Measurements from ENCODE around the gene ITM2C.

ITM2C gene

DNA sequence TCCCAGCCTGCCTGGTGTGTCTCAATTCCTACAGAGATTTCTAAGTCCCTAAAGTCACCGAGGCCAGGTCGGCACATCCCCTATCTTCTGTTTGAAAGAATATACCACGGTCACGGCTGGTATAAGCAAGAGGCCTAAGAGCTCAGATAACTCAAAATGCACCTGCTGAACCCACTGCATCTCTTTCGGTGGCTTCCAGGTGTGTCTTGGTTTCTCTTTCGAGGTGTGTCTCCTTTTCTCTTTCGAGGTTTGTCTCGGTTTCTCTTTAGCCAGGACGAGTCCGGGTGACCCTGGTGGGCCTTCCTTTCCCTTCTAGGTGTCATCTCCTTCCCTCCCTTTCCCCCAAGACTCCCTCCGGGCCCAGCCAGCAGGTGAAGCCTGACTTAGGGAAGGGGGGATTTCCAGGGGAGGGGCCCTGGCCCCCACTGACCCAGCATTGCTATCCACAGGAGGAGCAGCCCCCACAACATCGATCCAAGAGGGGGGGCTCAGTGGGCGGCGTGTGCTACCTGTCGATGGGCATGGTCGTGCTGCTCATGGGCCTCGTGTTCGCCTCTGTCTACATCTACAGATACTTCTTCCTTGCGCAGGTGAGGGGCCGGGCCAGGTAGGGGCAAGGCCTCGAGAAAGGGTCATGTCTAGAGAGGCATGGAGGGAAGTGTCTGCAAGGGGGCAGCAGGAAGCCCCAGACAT lies 8.4 kb downstream of the ITM2C start:
- H3K9ac ChIP-seq (ENCODE audit: low read length) = no peak overlapping the region
- H3K79me2 ChIP-seq (ENCODE audit: insufficient read depth, low read length) = no peaks in the 10 kb centered on the region
- H3K9me2 ChIP-seq (replicated peaks; ENCODE audit: insufficient read depth, low read length) = no peaks in the 10 kb centered on the region
- H3K27ac ChIP-seq (ENCODE audit: low read depth, low read length) = no peak overlapping the region
- no peaks in the 10 kb centered on the region for H4K20me1 ChIP-seq (ENCODE audit: low read depth, low read length)
- H3K36me3 ChIP-seq (ENCODE audit: low read length) = no peaks in the 10 kb centered on the region
- TF ChIP-seq, protein P1, sequence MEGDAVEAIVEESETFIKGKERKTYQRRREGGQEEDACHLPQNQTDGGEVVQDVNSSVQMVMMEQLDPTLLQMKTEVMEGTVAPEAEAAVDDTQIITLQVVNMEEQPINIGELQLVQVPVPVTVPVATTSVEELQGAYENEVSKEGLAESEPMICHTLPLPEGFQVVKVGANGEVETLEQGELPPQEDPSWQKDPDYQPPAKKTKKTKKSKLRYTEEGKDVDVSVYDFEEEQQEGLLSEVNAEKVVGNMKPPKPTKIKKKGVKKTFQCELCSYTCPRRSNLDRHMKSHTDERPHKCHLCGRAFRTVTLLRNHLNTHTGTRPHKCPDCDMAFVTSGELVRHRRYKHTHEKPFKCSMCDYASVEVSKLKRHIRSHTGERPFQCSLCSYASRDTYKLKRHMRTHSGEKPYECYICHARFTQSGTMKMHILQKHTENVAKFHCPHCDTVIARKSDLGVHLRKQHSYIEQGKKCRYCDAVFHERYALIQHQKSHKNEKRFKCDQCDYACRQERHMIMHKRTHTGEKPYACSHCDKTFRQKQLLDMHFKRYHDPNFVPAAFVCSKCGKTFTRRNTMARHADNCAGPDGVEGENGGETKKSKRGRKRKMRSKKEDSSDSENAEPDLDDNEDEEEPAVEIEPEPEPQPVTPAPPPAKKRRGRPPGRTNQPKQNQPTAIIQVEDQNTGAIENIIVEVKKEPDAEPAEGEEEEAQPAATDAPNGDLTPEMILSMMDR (IDR thresholded peaks at IDR 0.05; ENCODE audit: insufficient read depth, low read length, poor library complexity, severe bottlenecking) = no peak
- TF ChIP-seq EZH2phosphoT487 (conservative IDR thresholded peaks at IDR 0.05; ENCODE audit: low read length) = no peak
- H3K9me3 ChIP-seq (ENCODE audit: insufficient read depth, low read length) = no peaks in the 10 kb centered on the region
- no peaks in the 10 kb centered on the region for H3K27me3 ChIP-seq (ENCODE audit: low read length)
- no peaks in the 10 kb centered on the region for H3F3A ChIP-seq (ENCODE audit: insufficient read depth)
- H3K4me3 ChIP-seq (ENCODE audit: insufficient read depth, low read length, poor library complexity, severe bottlenecking) = no peak overlapping the region
- no peak overlapping the region for H3K4me2 ChIP-seq (ENCODE audit: low read depth, low read length, poor library complexity, severe bottlenecking)
- no peak overlapping the region for H2AFZ ChIP-seq (ENCODE audit: low read depth, low read length, severe bottlenecking)

DNA sequence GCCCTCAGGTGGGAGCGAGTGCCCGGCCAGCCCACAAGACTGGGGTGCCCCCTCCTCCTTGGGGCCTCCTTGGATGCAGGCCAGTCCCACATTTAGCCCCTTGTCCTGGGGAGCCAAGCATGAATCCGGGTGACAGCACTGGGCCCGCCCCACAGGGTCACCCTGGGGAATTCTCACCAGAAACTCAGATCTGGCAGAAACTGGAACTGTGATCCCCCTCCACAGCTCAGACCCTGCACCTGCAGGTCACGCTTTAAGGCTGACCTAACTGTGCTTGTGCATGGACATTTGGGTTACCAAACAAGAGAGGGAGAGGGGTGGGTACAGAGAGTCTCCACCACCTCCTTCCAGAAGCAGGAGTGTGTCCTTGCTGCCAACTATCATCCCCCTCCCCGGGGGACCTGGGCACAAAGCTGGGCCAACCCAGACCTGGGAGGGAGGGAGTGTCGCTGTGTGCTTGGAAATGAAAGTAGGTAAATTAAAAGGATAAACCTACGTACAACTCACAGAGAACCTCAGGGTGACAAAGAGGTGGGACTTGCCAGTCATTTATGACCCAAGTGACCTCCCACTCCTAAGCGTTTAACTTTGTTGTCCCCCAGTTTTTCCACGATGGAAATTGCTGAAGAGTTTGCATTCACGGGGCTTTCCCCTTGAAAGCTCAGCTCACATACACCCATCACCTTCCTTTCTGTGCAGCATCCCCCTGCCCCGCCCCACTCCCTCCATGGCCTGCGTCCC lies 9.1 kb downstream of the ITM2C start:
- Histone ChIP-seq H3K27me3 (ENCODE audit: low read length) (no peaks in the 10 kb centered on the region), H3K9me2 (replicated peaks; ENCODE audit: insufficient read depth, low read length) (no peaks in the 10 kb centered on the region), H2AFZ (ENCODE audit: low read depth, low read length, severe bottlenecking) (no peak overlapping the region), H3K79me2 (ENCODE audit: insufficient read depth, low read length) (no peaks in the 10 kb centered on the region), H3F3A (ENCODE audit: insufficient read depth) (no peaks in the 10 kb centered on the region), H3K9ac (ENCODE audit: low read length) (no peak overlapping the region), H3K36me3 (ENCODE audit: low read length) (no peaks in the 10 kb centered on the region), H3K9me3 (ENCODE audit: insufficient read depth, low read length) (no peaks in the 10 kb centered on the region), H3K4me2 (ENCODE audit: low read depth, low read length, poor library complexity, severe bottlenecking) (no peak overlapping the region), H4K20me1 (ENCODE audit: low read depth, low read length) (no peaks in the 10 kb centered on the region), H3K27ac (ENCODE audit: low read depth, low read length) (no peak overlapping the region), H3K4me3 (ENCODE audit: insufficient read depth, low read length, poor library complexity, severe bottlenecking) (no peak overlapping the region)
- TF ChIP-seq EZH2phosphoT487 (conservative IDR thresholded peaks at IDR 0.05; ENCODE audit: low read length) = no peak
- TF ChIP-seq, protein P1 (IDR thresholded peaks at IDR 0.05; ENCODE audit: insufficient read depth, low read length, poor library complexity, severe bottlenecking) = no peak

DNA sequence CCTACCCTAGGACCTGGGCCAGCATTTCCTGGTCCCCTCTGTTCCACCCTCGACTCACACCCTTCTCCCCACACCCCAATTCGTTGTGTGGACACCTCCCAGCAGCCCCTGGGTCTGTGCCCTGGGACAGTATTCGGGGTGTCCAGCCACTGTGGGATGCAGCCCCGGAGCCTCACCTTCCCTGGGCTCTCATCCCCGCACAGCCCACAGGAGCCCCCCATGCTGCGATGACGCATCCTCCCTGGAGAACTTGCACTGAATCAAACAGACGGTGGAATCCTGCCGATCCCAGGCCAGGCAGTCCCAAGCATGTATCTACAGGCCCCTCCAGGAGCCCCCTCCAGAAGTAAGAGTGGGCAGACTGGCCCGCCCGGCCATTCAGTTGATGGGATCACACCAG lies 9.7 kb downstream of the ITM2C start:
- H3K36me3 ChIP-seq (ENCODE audit: low read length) = no peaks in the 10 kb centered on the region

More for the DNA sequence above, 9.7 kb downstream of the ITM2C start:
- Histone ChIP-seq H3K27ac (ENCODE audit: low read depth, low read length) (no peak overlapping the region), H3K9me3 (ENCODE audit: insufficient read depth, low read length) (no peaks in the 10 kb centered on the region), H3F3A (ENCODE audit: insufficient read depth) (no peaks in the 10 kb centered on the region), H3K4me3 (ENCODE audit: insufficient read depth, low read length, poor library complexity, severe bottlenecking) (no peak overlapping the region), H3K9me2 (replicated peaks; ENCODE audit: insufficient read depth, low read length) (no peaks in the 10 kb centered on the region), H3K4me2 (ENCODE audit: low read depth, low read length, poor library complexity, severe bottlenecking) (no peak overlapping the region), H4K20me1 (ENCODE audit: low read depth, low read length) (no peaks in the 10 kb centered on the region), H3K9ac (ENCODE audit: low read length) (no peak overlapping the region), H3K27me3 (ENCODE audit: low read length) (no peaks in the 10 kb centered on the region), H3K79me2 (ENCODE audit: insufficient read depth, low read length) (no peaks in the 10 kb centered on the region), H2AFZ (ENCODE audit: low read depth, low read length, severe bottlenecking) (no peak overlapping the region)
- TF ChIP-seq EZH2phosphoT487 (conservative IDR thresholded peaks at IDR 0.05; ENCODE audit: low read length) = no peak
- TF ChIP-seq, protein P1 (IDR thresholded peaks at IDR 0.05; ENCODE audit: insufficient read depth, low read length, poor library complexity, severe bottlenecking) = no peak
